ES-I3 (cell line): Measurements from ENCODE around the gene TMPRSS11A.

Experiments
- H3K36me3 ChIP-seq: 2 replicates; pipeline ENCODE4 v1.6.1; 2013; ENCODE audit warnings: mild to moderate bottlenecking, low read length, control low read depth, moderate library complexity; ENCODE audit not compliant: insufficient read depth
- H3K4me1 ChIP-seq: 2 replicates; pipeline ENCODE4 v1.6.1; 2013; ENCODE audit warnings: mild to moderate bottlenecking, control low read depth, low read length; ENCODE audit not compliant: insufficient read depth
- H3K9ac ChIP-seq: 2 replicates; pipeline ENCODE4 v1.6.1; 2013; ENCODE audit warnings: low read depth, mild to moderate bottlenecking, low read length, moderate library complexity
- H3K9me3 ChIP-seq: 2 replicates; pipeline ENCODE4 v1.6.1; 2013; ENCODE audit warnings: mild to moderate bottlenecking, low read length, moderate library complexity; ENCODE audit not compliant: control insufficient read depth, insufficient read depth

Gene TMPRSS11A

GRCh38 chr4:67899096-67899495, 64.2 kb downstream of the TMPRSS11A start:
- no peaks in the 10 kb centered on the region for H3K9me3 ChIP-seq
- no peaks in the 10 kb centered on the region for H3K4me1 ChIP-seq
- no peak overlapping the region for H3K9ac ChIP-seq

GRCh38 chr4:67897686-67898085, 65.6 kb downstream of the TMPRSS11A start:
- Histone ChIP-seq H3K9me3 (no peaks in the 10 kb centered on the region), H3K9ac (no peak overlapping the region), H3K36me3 (no peaks in the 10 kb centered on the region), H3K4me1 (peaks cover 2% of the 10 kb centered on the region; the same call in 1 of the 2 replicates)

More at GRCh38 chr4:67899096-67899495, 64.2 kb downstream of the TMPRSS11A start:
- H3K36me3 ChIP-seq: no peaks in the 10 kb centered on the region

- Histone ChIP-seq H3K9ac (no peak overlapping the region), H3K9me3 (no peaks in the 10 kb centered on the region), H3K36me3 (no peaks in the 10 kb centered on the region), H3K4me1 (peaks cover 6% of the 10 kb centered on the region; the same call in 1 of the 2 replicates)
Observed at GRCh38 chr4:67896421-67897065, 66.8 kb downstream of the TMPRSS11A start.

- Histone ChIP-seq H3K9ac (no peak overlapping the region), H3K9me3 (no peaks in the 10 kb centered on the region), H3K4me1 (peaks cover 6% of the 10 kb centered on the region; the same call in 1 of the 2 replicates), H3K36me3 (no peaks in the 10 kb centered on the region)
Observed at GRCh38 chr4:67894659-67895058, 68.6 kb downstream of the TMPRSS11A start.

- peaks cover 6% of the 10 kb centered on the region; the same call in 1 of the 2 replicates for H3K4me1 ChIP-seq
- H3K9ac ChIP-seq: no peak overlapping the region
- H3K9me3 ChIP-seq: no peaks in the 10 kb centered on the region
- no peaks in the 10 kb centered on the region for H3K36me3 ChIP-seq
Observed at GRCh38 chr4:67892905-67893304, 70.4 kb downstream of the TMPRSS11A start.

- Histone ChIP-seq H3K4me1 (peaks cover 6% of the 10 kb centered on the region; the same call in 1 of the 2 replicates), H3K9me3 (no peaks in the 10 kb centered on the region), H3K9ac (no peak overlapping the region), H3K36me3 (no peaks in the 10 kb centered on the region)
Observed at GRCh38 chr4:67892253-67892652, 71.0 kb downstream of the TMPRSS11A start.

- Histone ChIP-seq H3K36me3 (no peaks in the 10 kb centered on the region), H3K9ac (no peak overlapping the region), H3K9me3 (no peaks in the 10 kb centered on the region), H3K4me1 (peaks cover 6% of the 10 kb centered on the region; the same call in 1 of the 2 replicates)
Observed at GRCh38 chr4:67891645-67892044, 71.6 kb downstream of the TMPRSS11A start.

- Histone ChIP-seq H3K9me3 (no peaks in the 10 kb centered on the region), H3K36me3 (no peaks in the 10 kb centered on the region), H3K9ac (no peak overlapping the region), H3K4me1 (peaks cover 7% of the 10 kb centered on the region; the same call in 1 of the 2 replicates)
Observed at GRCh38 chr4:67886281-67886680, 77.0 kb downstream of the TMPRSS11A start.

GRCh38 chr4:67885762-67886161, 77.5 kb downstream of the TMPRSS11A start:
- H3K4me1 ChIP-seq: peaks cover 7% of the 10 kb centered on the region; the same call in 1 of the 2 replicates
- no peaks in the 10 kb centered on the region for H3K36me3 ChIP-seq
- H3K9ac ChIP-seq: no peak overlapping the region
- H3K9me3 ChIP-seq: no peaks in the 10 kb centered on the region

- no peaks in the 10 kb centered on the region for H3K9me3 ChIP-seq
- H3K36me3 ChIP-seq: no peaks in the 10 kb centered on the region
- H3K4me1 ChIP-seq: peaks cover 7% of the 10 kb centered on the region; the same call in 1 of the 2 replicates
- no peak overlapping the region for H3K9ac ChIP-seq
Observed at GRCh38 chr4:67884701-67885100, 78.6 kb downstream of the TMPRSS11A start.

- Histone ChIP-seq H3K36me3 (no peaks in the 10 kb centered on the region), H3K4me1 (peaks cover 7% of the 10 kb centered on the region; the same call in 1 of the 2 replicates), H3K9me3 (no peaks in the 10 kb centered on the region), H3K9ac (no peak within 1 kb of the TSS)
Observed at GRCh38 chr4:67883902-67884301, 79.4 kb downstream of the TMPRSS11A start, which contains the start of gene TMPRSS11D. Gene TMPRSS11D, minus strand, starts transcription at chr4:67884002. Its CDS starts 69 bp downstream, at chr4:67883933.

GRCh38 chr4:67883458-67883857, 79.8 kb downstream of the TMPRSS11A start:
- no peaks in the 10 kb centered on the region for H3K36me3 ChIP-seq
- no peaks in the 10 kb centered on the region for H3K9me3 ChIP-seq
- peaks cover 7% of the 10 kb centered on the region; the same call in 1 of the 2 replicates for H3K4me1 ChIP-seq
- H3K9ac ChIP-seq: no peak overlapping the region

GRCh38 chr4:67880866-67881610, 82.3 kb downstream of the TMPRSS11A start:
- H3K36me3 ChIP-seq: no peaks in the 10 kb centered on the region
- no peak overlapping the region for H3K9ac ChIP-seq
- no peaks in the 10 kb centered on the region for H3K9me3 ChIP-seq
- H3K4me1 ChIP-seq: peaks cover 4% of the 10 kb centered on the region; the same call in 1 of the 2 replicates

- no peaks in the 10 kb centered on the region for H3K36me3 ChIP-seq
- no peak overlapping the region for H3K9ac ChIP-seq
- H3K9me3 ChIP-seq: no peaks in the 10 kb centered on the region
- no peaks in the 10 kb centered on the region for H3K4me1 ChIP-seq
Observed at GRCh38 chr4:67879486-67879885, 83.8 kb downstream of the TMPRSS11A start.

- Histone ChIP-seq H3K4me1 (no peaks in the 10 kb centered on the region), H3K9ac (no peak overlapping the region), H3K9me3 (no peaks in the 10 kb centered on the region), H3K36me3 (no peaks in the 10 kb centered on the region)
Observed at GRCh38 chr4:67877086-67877485, 86.2 kb downstream of the TMPRSS11A start.
